Skeletal muscle cell (primary cell): ENCODE results near the gene ZFYVE27.

Source experiments
- DNase-seq: peaks from one replicate; pipeline ENCODE4 v3.0.0-alpha.2; 2010; ENCODE audit warnings: low read depth
- H3K4me3 ChIP-seq: 2 replicates; pipeline ENCODE4 v1.5.1; 2011; ENCODE audit warnings: low read depth, mild to moderate bottlenecking, control low read depth, low read length, moderate library complexity

The ZFYVE27 gene

DNA sequence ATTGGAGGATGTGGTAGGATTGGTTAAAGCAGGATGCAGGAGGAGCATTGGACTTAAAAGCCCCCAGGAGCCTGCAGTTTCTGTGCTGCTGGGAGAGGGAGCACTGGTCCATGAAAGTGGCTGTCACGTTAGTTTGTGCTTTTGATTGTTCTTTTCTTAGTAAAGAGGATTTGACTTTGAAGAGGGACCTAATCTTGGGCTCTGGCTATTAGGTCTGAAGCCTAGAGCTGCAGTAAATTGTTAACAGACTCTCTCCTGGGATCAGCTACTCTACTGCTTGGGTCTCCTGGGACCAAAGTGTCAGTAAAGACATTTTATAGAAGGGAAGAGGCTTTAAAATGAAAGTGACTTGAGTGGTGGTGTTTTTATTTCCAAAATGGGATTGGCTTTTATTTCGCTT lies 3.7 kb downstream of the ZFYVE27 start:
- no peak for DNase-seq

DNA sequence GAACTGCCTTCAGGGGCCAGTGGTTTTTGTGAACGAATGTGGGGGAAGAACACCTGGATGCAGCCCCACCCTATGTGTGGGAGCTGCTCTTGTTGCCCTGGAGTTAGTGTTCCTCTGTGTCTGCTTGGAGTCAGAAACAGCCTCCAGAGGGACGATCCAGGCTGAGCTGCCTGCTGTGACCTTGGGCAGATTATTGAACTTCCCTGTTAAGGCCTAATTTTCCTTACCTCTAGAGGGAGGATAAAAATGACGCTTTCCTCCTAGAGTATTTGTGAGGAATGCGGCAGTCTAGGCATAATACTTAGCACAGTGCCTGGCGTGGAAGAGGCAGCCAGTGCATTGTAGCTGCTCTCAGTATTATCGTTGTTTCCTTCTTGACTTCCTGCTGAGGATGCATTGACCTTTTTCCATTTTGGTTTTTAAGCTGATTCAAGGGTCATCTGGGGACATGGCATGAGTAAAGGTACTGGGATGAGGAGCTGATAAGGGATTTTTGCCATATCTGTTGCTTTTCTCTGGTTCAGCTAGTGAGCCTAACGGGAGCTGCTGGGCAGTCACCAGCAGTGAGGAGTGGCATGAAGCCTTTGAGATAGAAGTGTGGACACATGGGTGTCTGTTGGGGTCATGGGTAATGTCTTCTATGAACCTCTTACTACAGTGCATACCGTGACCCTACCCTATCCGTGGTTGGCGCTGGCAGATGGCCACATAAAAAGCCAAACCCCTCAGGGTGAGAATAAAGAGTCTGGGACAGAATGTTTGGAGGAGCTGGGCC lies 6.4 kb downstream of the ZFYVE27 start:
- no peak for DNase-seq
- no peak overlapping the region for H3K4me3 ChIP-seq

More for the DNA sequence above, 3.7 kb downstream of the ZFYVE27 start:
- no peak overlapping the region for H3K4me3 ChIP-seq

DNA sequence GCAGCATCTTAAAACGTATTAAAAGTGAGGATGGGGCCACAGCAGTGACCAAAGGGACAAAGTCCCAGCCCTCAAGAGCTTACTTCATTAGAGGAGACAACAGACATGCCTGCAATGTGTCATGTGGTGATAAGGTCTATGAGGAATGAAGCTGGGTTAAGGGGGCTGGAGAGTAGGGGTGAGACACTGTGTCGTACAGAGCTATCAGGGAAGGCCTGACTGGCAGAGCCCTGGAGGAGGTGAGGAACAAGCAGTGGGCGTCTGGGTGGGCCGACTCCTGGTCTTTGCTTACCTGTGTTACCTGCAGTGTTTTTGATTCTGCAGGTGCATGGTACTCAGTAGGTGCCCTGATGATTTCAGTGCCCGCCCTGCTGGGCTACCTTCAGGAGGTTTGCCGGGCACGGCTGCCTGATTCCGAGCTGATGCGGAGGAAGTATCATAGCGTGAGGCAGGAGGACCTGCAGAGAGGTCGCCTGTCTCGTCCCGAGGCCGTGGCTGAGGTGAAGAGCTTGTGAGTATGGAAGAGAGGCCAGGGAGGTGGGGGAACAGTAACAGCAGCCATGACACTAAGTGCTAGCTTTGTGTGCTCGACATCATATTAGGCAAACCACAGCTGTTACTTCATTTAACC lies 7.6 kb downstream of the ZFYVE27 start:
- no peak overlapping the region for H3K4me3 ChIP-seq
- DNase-seq: no peak

DNA sequence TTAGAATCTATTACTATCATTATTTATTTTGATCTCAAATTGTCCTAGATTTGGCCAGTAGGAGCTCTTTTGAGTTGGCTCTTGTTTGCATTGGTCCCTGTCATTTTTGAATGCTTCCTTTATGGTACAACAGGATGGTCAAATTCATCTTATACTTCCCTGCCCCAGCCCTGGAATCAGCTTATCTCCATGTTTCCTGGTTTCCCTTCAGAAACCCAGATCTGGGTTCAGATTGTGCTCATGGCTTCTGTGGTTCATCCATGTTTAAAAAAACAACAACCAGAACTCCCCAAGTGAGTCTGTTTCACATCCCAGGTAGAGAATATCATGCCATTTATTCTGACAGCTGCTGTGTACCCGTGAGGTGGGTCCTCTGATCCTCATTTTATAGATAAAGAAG lies 10.6 kb downstream of the ZFYVE27 start:
- no peak overlapping the region for H3K4me3 ChIP-seq
- DNase-seq: no peak

DNA sequence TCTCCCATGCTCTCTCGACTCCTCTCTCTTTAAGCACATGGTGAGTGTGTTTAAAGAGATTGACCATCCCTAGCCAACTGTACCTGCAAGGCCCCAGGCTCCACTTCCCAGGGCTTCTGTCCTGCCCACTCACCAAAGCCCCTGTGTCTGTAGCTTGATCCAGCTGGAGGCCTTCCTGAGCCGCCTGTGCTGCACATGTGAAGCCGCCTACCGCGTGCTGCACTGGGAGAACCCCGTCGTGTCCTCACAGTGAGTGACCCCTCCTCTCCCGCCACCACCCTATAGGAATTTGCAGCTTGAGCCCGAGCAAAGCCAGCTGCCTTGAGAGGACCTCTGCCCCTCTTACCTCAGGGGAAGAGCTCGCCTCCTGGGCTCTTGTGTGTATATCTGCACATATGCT lies 11.2 kb downstream of the ZFYVE27 start:
- H3K4me3 ChIP-seq: no peak overlapping the region
- DNase-seq: no peak

DNA sequence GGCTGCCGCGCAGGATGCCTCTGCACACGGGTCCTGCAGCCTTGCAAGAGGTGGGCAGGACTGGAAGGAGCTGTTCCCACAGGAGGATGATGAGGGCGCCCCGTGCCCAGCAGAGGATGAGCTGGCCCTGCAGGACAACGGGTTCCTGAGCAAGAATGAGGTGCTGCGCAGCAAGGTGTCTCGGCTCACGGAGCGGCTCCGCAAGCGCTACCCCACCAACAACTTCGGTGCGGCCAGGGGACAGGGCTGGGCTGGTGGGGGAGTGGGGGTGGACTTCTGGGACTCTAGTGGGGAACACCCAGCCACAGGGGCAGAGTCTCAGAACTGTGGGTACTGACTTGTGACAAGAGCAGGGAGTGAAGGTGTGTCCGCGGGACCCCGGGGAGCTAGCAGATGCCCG lies 16.0 kb downstream of the ZFYVE27 start:
- H3K4me3 ChIP-seq: no peak overlapping the region
- no peak for DNase-seq

DNA sequence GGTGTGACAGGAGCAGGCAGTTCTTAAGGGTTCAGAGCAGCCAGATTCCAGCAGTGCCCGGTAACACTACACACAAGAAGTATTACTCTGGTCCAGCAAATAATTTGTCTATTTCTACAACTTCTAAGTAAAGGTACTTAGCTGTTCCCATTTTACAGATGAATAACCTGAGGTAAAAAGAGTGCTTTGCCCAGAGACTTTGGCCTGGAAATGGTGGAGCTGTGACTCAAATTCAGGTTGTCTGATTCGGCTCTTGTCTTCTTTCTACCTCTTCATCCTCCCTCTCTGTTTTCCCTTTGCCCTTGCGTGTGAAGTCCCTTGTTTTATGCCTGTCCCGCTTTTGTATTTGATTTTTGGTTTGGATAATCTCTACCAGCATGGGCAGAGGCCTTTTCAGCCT lies 17.8 kb downstream of the ZFYVE27 start:
- no peak for DNase-seq
- H3K4me3 ChIP-seq: no peak overlapping the region

DNA sequence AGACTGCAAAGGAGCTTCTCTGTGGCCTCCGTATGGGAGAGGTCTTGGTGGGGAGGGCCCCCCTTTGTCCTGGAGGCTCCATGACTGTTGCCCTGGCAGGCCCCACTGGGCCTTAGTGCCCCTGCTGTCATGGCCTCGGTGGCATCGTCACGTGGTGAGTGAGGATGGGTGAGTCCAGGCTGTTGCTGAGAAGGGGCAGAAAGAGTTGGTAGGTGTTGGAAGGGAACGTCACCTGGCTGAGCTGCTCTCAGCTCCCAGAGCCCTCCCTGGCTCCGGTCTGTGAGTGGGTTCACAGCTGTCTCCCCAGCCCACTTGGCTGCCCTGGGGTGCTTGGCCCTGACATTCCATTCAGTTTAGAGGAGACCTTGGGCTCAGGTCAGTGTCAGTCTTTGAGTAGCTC lies 18.8 kb downstream of the ZFYVE27 start:
- DNase-seq: no peak
- H3K4me3 ChIP-seq: no peak overlapping the region

DNA sequence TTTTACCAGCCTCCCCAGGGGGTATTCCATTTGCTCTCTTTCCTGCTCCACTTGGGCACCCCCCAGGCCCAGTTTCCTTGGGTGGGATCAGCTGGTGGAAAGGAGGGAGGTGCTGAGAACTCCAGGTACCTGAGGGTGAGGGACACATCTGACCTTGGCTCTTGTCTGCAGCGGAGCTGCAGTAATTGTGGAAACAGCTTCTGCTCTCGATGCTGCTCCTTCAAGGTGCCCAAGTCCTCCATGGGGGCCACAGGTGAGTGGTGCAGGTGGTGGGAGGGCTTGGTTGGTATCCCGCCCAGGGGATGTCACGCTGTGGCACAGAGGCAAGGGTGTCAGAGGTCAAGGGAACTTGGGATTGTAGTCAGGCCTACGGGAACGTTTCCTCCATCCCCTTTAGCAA lies 20.5 kb downstream of the ZFYVE27 start:
- no peak overlapping the region for H3K4me3 ChIP-seq
- DNase-seq: no peak

DNA sequence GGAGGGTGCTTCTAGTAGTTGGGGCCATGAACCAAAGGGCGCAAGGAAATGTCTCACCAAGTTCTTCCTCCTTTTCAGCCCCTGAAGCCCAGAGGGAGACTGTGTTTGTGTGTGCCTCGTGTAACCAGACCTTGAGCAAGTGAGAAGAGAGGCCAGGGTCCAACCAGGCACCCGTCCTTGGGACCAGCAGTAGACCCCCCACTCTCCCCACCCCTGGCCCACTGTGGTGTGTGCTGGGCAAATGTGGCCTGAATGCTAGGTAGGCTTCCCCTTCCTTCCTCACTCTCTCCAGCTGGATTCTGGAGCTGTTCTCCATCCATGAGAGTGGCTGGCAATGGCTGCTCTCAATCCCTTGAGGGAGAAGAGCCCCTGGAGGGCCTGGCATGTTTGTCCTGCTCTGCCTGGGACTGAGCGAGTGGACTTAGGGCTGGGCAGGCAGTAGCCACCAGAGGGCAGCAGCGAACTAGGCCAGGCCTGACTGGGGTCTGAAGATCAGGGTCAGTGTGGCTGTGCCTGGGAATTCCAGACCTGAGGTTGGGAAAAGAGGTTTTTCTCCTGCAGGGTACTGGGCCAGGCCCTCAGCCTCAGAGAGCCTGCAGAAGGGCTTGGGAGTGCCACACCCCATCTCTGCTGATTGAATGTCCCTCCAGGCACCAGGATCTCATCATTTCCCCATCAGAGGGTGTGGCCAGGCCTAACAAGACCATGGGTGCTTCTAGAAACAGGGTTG lies 22.4 kb downstream of the ZFYVE27 start:
- no peak for DNase-seq
- no peak overlapping the region for H3K4me3 ChIP-seq

DNA sequence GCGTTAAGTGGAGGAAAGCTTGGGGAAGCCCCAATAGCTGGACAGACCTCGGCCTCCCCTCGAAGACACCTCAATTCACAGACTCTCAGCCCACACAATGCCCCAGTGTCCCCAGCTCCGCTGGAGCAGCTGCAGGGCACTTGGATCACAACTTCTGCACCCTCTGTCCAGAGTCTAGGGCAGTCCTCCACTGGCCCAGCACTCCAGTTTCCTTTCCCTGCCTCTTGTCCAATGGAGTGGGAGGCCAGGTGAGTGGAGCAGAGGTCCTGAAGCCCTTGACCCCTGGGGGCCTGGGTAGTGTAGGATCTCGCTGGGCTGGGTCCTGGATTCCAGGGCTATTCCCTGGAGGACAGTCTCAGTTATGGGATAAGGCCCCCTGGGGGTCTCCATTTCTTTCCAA lies 23.0 kb downstream of the ZFYVE27 start:
- no peak overlapping the region for H3K4me3 ChIP-seq
- no peak for DNase-seq

DNA sequence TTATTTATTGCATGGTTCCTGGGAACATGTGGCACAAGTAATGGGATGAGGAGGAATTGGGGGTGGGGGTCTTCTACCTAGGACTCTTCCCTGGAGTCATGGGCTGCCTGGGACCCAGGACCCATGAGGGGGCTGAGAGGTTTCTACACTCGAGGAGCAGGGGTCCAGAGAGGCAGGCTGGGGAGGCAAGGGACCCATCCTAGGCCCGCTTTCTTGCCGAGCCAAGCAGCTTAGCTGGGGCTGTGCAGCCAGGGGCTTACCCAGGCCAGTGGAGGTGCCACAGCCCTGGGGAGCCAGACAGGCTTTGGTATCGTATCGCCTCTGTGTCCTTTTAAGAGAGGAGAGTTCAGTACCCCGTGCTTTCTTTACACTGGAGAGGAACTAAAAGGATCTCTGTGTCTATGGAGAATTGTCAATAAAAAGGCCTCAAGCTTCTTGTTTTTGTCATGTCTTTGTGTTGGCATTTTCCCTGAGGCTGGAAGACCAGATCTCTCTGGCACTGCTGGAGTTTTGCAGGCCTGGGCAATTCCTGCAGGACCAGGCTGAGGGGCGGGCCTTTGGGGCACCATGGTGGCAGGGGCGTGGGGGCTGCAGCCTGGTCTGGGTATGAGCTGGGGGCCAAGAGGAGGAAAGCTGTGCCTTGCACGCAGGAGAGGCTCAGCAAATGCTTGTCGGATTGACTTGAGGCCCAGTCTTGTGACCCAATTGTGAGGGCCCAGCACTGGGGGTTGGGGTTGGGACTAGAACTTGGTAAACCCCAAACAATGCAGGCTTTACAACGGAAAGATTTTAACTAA lies 23.7 kb downstream of the ZFYVE27 start:
- no peak for DNase-seq
- no peak overlapping the region for H3K4me3 ChIP-seq

DNA sequence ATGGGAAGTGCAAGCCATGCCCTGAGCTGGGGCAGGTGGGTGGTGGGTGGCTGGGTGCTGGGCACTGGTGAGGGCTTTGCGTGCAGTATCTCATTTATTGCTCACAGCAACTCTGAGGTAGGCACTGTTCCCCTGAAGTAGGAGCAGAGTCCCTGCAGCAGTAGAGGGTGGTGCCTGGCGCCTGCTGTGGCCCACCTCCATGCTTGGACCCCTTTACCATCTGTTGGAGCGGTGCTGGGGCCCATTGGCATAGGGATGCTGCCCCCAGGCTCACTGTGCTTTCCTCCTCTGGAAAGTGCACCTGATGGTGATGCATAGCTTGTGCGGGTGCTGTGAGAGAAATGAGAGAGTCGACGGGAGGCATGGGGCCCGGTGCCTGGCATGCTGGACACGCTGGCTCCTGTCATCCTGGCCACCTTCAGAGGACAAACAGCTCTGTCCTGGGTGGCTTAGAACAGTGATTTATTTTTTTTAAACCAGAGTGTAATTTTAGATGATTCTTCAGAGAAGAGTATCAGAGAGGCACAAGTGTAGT lies 24.5 kb downstream of the ZFYVE27 start:
- H3K4me3 ChIP-seq: no peak overlapping the region
- DNase-seq: no peak

DNA sequence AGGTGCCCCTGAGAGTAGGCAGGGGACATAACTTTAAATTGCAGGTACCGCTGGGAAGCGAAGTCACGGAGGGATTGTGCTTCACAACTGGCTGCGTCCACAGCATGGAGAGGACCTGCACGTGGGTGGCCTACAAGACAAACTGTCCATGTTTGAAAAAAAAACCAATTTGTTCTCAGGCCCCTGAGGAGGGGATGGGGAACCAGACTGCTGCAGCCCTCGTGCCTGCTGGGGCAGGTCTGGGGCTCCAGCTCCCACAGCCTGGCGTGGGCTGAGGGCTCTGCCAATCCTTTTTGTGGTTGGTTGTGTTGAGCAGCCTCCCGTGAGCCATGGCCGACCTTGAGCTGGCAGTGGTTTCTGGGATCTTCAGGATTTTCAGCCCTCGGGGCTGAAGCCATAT lies 25.1 kb downstream of the ZFYVE27 start:
- DNase-seq: no peak
- no peak overlapping the region for H3K4me3 ChIP-seq

DNA sequence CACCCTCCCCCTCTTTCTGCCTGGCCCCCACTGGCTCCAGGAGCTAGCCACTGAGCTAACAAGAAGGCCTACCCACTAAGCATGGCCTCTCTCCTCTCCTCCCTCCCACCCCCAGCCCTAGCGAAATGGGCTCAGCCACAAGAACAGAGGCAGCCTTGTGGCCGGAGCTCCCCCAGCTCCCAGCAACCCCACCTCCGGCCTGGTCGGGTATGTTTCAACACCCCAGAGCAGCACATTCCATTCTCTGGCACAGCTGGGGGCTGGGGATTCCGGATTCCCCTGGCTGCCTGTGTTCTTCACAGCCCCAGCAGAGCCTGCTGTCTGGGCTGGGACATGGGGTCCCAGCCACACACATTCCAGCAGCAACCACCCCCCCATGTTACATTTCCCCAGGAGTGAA lies 25.9 kb downstream of the ZFYVE27 start:
- H3K4me3 ChIP-seq: no peak overlapping the region
- peak; percentile 54 for DNase-seq

DNA sequence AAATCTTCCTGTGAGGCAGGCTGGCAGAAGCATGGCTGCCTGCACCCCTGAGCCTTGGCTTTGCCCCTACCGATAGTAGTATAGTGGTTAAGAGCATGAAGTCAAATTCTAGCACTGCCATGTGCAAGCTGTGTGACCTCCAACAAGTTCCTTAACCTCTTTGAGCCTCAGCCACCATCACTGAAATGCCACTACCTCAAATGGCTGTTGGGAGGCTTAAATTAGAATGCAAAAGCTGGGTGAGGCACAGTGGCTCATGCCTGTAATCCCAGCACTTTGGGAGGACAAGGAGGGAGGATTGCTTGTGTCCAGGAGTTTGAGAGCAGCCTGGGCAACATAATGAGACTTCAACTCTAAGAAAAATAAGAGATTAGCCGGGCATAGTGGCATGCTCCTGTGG lies 26.5 kb downstream of the ZFYVE27 start:
- no peak for DNase-seq
- H3K4me3 ChIP-seq: no peak overlapping the region

DNA sequence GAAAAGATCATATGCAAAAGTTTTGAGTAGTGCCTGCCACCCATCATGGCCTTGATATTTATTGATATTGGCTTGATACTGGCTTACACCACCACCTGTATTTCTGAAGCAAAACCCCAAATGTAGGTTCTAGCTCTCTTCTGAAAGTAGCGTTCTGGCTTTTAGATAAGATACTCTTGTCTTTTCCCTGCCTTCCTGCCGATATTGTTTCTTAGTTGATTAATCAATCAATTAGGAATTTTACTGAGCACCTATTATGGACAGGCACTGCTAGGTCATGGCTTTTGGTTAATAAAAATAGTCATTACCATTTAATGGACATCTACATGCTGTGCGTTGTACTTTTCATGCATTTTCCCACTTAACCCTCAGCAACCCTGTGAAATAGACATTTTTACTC lies 27.0 kb downstream of the ZFYVE27 start:
- no peak for DNase-seq
- no peak overlapping the region for H3K4me3 ChIP-seq

DNA sequence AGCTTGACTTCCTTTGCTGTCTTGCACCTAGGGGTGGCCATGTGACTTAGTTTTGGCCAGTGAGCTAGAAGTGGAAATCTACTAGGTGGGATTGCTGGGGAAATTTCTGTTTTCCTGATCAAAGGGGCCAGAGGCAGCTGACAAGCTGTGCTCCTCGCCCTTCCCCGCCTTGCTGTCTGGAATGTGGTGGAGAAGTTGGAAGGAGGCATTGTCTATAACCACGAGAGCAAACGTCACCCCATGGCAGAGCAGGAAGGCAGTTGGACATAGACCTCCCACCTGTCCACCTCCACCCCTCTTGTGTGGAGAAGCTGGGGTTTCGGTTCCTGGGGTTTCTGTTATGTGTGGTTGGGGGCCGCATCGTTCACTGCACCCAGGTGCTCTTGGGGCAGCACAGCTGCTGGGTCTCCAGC lies 27.6 kb downstream of the ZFYVE27 start:
- H3K4me3 ChIP-seq: no peak overlapping the region
- DNase-seq: peak; percentile 59

DNA sequence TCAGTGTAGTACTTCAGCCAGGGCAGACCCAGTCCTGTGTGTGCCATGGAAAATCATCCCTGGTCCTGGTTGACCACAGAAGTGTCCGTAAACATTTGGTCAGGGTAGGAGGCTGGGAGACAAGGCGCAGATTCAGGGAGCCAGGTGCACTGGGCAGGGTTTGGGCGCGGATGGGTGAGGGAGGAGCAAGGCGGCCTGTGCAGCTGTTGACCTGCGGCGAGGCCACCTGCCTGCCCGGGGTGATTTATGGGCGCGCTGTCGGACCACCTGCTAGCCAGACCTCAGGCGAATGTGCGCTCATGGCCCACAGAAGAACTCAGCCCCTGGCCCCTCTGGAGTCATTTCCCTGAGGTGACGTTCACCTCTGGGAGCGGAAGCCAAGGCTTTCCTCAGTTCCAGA lies 28.3 kb downstream of the ZFYVE27 start:
- H3K4me3 ChIP-seq: no peak overlapping the region
- DNase-seq: peak; percentile 67
